HCT116 (cell line): Measurements from ENCODE around the gene CFAP46.

ENCODE experiments used
- CBX3 ChIP-seq: IDR thresholded peaks from 2 replicates; pipeline ENCODE4 v1.6.1; 2012; ENCODE audit warnings: low read depth
- EZH2 ChIP-seq: fragments of 200-600 bp; sonication (generic); IDR thresholded peaks from 2 replicates; pipeline ENCODE4 v1.6.1; 2017; ENCODE audit warnings: antibody characterized with exemption, mixed run types
- EZH2phosphoT487 ChIP-seq: fragments of 200-600 bp; IDR thresholded peaks from 2 replicates; pipeline ENCODE4 v1.6.1; 2018; ENCODE audit warnings: antibody characterized with exemption, borderline replicate concordance
- FOSL1 ChIP-seq: IDR thresholded peaks from 2 replicates; pipeline ENCODE4 v1.6.1; 2012; ENCODE audit warnings: low read depth
- JUND ChIP-seq: IDR thresholded peaks from 2 replicates; pipeline ENCODE4 v1.6.1; 2012
- POLR2A ChIP-seq: IDR thresholded peaks from 2 replicates; pipeline ENCODE4 v1.7.0; 2011; ENCODE audit warnings: borderline replicate concordance; ENCODE audit not compliant: insufficient read depth, insufficient read length; ENCODE audit errors: extremely low read depth
- RAD21 ChIP-seq: IDR thresholded peaks from 2 replicates; pipeline ENCODE4 v1.6.1; 2012; ENCODE audit warnings: low read depth, mild to moderate bottlenecking
- SIN3A ChIP-seq: IDR thresholded peaks from 2 replicates; pipeline ENCODE4 v1.6.1; 2012; ENCODE audit warnings: low read depth
- TCF7L2 ChIP-seq: IDR thresholded peaks from 2 replicates; pipeline ENCODE4 v1.7.0; 2011; ENCODE audit warnings: borderline replicate concordance, inconsistent platforms; ENCODE audit not compliant: insufficient read depth, insufficient read length; ENCODE audit errors: extremely low read depth
- ZFX ChIP-seq: fragments of 450-650 bp; IDR thresholded peaks from 2 replicates; pipeline ENCODE4 v1.6.1; 2017
- ZNF274 ChIP-seq: fragments of 200-500 bp; sonication (Bioruptor generic); IDR thresholded peaks from 2 replicates; pipeline ENCODE4 v1.6.1; 2014; ENCODE audit warnings: mild to moderate bottlenecking, low read depth, low read length, inconsistent platforms
- TF ChIP-seq, protein P1 (sequence below), 3 experiments: fragments of 200-600 bp in 1 of 3; sonication (generic) in 1 of 3; IDR thresholded peaks in 2 of 3; conservative IDR thresholded peaks in 1 of 3; 2 replicates each; pipeline ENCODE4 v1.5.1; 2012 to 2017; ENCODE audit warnings: low read depth in 2 of 3, low read length in 2 of 3, antibody characterized with exemption in 1 of 3, borderline replicate concordance in 1 of 3, control low read depth in 1 of 3, mild to moderate bottlenecking in 1 of 3, mixed read lengths in 1 of 3, mixed run types in 1 of 3, moderate library complexity in 1 of 3; ENCODE audit not compliant: insufficient read depth in 1 of 3
- TF ChIP-seq, protein P2 (sequence below): IDR thresholded peaks from 2 replicates; pipeline ENCODE4 v1.6.1; 2012
- TF ChIP-seq, protein P3 (sequence below): IDR thresholded peaks from 2 replicates; pipeline ENCODE4 v1.6.1; 2012; ENCODE audit warnings: low read depth

DNA sequence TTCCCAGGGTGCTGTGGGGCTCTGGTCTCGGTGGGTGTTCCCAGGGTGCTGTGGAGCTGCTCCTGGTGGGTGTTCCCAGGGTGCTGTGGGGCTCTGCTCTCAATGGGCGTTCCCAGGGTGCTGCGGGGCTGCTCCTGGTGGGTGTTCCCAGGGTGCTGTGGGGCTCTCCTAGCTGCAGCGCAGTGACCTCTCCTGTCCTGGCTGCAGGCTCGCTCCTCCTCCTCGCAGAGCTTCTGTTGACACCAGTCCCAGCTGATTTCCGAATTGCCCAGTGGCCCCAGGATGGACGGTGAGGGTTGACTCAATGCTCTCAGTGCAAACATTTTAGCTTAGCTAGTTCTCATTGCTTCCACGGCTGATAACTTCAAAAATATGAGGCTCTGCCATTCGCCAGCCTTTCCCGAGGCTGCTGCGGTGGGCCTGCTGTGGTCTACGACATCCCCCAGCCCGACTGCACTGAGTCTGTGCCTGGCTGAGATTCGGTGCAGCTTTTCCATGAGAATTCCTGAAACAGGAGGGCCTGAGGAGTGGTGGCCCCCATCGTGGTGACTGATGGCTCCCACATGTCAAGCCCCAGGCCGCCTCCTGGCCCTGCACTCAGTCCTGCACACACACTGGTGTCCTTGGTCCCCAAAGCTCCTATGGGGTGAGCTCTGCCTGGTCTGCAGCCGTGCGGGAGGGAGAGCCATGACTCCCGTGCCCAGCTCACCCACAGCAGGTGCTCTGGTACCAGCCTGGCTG lies 98.1 kb downstream of the CFAP46 start:
- TF ChIP-seq, protein P1, sequence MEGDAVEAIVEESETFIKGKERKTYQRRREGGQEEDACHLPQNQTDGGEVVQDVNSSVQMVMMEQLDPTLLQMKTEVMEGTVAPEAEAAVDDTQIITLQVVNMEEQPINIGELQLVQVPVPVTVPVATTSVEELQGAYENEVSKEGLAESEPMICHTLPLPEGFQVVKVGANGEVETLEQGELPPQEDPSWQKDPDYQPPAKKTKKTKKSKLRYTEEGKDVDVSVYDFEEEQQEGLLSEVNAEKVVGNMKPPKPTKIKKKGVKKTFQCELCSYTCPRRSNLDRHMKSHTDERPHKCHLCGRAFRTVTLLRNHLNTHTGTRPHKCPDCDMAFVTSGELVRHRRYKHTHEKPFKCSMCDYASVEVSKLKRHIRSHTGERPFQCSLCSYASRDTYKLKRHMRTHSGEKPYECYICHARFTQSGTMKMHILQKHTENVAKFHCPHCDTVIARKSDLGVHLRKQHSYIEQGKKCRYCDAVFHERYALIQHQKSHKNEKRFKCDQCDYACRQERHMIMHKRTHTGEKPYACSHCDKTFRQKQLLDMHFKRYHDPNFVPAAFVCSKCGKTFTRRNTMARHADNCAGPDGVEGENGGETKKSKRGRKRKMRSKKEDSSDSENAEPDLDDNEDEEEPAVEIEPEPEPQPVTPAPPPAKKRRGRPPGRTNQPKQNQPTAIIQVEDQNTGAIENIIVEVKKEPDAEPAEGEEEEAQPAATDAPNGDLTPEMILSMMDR (IDR thresholded peaks at IDR 0.05 in 2 of 3, conservative IDR thresholded peaks at IDR 0.05 in 1 of 3; ENCODE audit: borderline replicate concordance in 1 of 3, insufficient read depth in 1 of 3, low read depth in 2 of 3, low read length in 2 of 3): no peak
- no peak for TF ChIP-seq ZNF274
- no peak for TF ChIP-seq EZH2phosphoT487
- no peak for TF ChIP-seq TCF7L2
- TF ChIP-seq CBX3: no peak
- TF ChIP-seq RAD21: no peak
- TF ChIP-seq ZFX: no peak
- TF ChIP-seq, protein P2, sequence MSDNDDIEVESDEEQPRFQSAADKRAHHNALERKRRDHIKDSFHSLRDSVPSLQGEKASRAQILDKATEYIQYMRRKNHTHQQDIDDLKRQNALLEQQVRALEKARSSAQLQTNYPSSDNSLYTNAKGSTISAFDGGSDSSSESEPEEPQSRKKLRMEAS: no peak
- no peak for TF ChIP-seq POLR2A
- TF ChIP-seq JUND: no peak
- no peak for TF ChIP-seq FOSL1
- TF ChIP-seq EZH2: no peak
- TF ChIP-seq, protein P3, sequence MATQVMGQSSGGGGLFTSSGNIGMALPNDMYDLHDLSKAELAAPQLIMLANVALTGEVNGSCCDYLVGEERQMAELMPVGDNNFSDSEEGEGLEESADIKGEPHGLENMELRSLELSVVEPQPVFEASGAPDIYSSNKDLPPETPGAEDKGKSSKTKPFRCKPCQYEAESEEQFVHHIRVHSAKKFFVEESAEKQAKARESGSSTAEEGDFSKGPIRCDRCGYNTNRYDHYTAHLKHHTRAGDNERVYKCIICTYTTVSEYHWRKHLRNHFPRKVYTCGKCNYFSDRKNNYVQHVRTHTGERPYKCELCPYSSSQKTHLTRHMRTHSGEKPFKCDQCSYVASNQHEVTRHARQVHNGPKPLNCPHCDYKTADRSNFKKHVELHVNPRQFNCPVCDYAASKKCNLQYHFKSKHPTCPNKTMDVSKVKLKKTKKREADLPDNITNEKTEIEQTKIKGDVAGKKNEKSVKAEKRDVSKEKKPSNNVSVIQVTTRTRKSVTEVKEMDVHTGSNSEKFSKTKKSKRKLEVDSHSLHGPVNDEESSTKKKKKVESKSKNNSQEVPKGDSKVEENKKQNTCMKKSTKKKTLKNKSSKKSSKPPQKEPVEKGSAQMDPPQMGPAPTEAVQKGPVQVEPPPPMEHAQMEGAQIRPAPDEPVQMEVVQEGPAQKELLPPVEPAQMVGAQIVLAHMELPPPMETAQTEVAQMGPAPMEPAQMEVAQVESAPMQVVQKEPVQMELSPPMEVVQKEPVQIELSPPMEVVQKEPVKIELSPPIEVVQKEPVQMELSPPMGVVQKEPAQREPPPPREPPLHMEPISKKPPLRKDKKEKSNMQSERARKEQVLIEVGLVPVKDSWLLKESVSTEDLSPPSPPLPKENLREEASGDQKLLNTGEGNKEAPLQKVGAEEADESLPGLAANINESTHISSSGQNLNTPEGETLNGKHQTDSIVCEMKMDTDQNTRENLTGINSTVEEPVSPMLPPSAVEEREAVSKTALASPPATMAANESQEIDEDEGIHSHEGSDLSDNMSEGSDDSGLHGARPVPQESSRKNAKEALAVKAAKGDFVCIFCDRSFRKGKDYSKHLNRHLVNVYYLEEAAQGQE: no peak
- no peak for TF ChIP-seq SIN3A
